Embryonic facial prominence (tissue), 1 donor: ENCODE results near the gene CARD9.
"Not testable (repeated sequence)": the region's sequence is repeated elsewhere in the genome, so short reads cannot be mapped to it uniquely, and the experiment has no call there.

Experiments used
- DNase-seq: peaks from one replicate; pipeline ENCODE4 v3.0.0-alpha.2; 2016; ENCODE audit errors: extremely low spot score

Gene CARD9

GRCh38 chr9:136363949-136364748 is 9.3 kb downstream of the CARD9 start:
- no peak for DNase-seq

GRCh38 chr9:136363106-136363948 is 10.1 kb downstream of the CARD9 start, which contains the start of gene DNLZ:
Gene DNLZ, minus strand, starts transcription at chr9:136363744. Its CDS starts 30 bp downstream, at chr9:136363714.
- DNase-seq, result peak; percentile 79

DNA sequence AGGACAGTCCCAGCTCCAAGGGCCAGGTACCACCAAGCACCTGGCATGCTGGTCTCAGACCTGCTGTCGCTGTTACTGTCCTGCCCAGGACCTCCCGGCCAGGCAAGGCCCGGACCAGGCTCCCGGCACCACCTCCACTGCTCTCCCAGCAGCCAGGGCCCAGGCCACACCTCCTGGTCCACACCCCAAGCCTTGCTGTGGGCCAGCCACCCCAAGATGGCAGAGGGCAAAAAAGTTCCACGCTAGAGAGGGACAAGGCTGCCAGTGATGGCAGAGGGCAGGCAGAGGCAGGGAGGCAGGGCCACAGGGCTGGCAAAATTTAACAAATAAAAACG is 11.1 kb downstream of the CARD9 start:
- DNase-seq, result no peak

- DNase-seq, result no peak
These were observed 11.6 kb downstream of the CARD9 start for GRCh38 chr9:136361754-136362449.

DNA sequence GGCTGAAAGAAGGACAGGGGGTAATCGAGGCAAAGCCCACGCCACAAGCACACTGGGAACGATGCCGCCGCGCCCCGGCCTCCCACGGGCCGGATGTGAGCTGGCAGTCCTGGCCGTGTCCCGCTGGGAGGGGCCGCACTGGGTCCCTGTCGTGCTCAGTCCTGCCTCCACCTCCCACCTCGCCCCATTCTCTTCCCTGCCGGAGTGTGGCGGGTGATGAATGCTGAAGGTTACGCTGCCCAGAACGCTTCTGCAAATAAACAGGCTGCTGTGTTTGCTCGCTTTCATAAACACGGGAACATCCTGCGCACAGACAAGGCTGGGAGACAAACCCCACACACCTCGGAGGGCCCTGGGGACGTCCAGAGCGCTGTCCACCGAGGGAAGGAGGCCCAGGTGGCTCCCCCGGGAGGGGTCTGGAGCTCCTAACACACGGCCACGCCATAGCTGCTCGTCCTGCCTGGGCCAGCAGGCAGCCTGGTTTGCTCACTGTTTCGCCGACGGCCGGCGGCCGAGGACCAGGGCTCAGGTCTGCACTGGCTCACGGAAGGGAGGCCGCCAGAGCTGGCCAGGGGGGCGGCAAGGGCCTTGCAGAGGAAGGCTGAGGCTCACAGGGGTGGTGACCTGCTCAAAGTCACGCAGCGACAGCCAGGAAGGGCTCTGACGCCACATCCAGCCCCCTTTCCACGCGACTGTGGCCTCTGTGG is 12.3 kb downstream of the CARD9 start:
- DNase-seq, result no peak

DNA sequence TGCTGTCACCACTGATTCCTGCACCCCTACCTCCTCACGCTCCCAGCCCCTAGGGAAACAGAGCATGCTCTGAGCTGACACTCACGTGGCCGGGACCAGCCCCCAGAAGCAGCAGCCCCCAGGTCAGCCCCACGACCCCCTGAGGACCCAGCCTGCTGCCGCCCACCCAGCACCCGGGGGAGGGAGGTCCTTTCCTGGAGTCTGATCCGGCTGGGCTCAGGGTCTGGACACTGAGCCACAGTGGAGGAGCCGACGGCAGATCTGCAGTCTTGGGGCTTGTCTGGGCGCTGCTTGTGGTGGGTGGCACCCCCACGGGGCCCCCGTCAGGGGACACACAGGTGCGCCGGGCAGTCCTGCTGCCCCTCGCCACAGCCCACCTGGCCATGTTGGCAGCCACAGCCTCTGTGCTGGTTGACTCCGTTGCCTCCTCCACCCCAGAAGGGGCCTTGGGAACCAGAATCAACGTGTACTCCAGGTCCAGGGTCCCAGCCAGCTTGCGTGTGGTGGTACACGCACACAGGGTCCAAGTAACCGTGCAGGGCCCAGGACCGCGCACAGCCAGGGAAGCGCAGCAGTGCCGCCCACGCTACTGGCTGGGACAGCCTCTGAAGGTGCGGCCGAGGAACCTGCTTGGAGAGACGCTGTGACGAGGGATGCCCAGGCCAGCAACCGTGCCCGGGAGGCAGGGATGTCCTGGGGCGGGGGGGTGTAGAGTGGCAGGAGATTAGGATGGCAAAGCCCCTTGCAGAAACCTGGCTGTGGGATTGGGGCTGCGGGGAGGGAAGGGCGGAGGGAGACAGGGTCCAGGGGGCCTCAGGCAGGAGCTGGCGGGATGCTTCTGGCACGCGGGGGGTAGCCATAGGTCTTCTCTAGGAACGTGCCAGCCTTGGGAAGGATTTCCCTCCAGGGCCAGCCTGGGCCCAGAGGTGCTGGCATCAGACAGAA is 13.4 kb downstream of the CARD9 start:
- DNase-seq, result no peak

- DNase-seq, result no peak
These were observed 14.6 kb downstream of the CARD9 start for GRCh38 chr9:136358888-136359287.

GRCh38 chr9:136358016-136358415 is 15.5 kb downstream of the CARD9 start:
- DNase-seq, result no peak

DNA sequence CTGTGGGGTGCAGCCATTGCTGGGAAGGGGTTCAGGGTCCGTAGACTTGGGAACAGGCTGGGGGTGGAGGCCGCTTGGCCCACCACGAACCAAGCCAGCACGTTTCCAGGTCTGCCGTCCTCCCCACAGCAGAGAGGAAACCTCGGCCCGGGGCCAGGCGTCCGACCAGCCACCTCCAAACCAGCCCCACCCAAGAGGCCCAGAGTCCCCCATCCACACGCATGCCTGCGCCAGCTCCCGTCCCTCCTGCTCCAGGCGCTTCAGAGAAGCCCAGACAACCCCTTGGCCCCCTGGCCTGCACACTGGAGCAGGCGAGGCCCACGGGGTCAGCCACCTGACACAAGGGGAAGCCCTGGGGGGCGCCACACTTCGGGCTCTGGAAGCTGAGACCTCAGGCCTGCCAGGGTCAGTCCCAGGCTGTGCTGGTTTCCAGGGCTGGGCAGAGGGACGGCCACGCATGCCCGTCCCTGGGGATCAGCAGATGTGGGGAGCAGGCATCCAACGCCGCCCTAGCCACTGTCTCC is 16.2 kb downstream of the CARD9 start:
- no peak for DNase-seq

DNA sequence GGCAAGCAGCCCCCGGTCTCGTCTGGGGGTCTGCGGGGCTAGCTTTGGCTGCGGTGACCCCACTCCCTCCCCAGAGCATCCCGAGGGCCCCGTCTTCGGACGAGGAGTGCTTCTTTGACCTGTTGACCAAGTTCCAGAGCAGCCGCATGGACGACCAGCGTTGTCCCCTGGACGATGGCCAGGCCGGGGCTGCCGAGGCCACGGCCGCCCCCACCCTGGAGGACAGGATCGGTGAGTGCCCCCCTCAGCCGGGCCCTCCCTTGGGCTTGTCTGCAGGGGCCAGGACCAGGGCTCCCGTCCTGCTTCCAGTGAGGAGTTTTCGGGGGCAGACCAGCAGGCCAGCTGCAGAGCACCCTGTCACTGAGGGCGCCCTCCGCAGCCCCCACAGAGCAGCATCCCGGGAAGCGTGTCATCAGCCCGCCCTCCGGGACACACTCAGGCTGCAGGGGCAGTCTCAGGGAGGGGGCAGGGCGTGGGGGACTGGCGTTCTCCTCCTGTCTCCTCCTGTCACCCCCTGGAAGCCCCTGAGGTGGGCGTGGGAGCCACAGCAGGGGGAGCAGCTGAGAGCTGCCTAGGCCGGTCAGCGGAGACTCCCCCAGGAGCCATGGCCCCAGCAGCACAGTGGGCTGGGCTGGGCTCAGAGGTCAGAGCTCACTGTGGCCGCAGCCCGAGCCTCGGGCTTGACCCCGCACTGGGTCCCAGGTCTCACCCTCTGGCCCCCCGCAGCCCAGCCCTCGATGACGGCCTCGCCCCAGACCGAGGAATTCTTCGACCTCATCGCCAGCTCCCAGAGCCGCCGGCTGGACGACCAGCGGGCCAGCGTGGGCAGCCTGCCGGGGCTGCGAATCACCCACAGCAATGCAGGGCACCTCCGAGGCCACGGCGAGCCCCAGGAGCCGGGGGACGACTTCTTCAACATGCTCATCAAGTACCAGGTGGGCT is 17.6 kb downstream of the CARD9 start:
- DNase-seq, result no peak

DNA sequence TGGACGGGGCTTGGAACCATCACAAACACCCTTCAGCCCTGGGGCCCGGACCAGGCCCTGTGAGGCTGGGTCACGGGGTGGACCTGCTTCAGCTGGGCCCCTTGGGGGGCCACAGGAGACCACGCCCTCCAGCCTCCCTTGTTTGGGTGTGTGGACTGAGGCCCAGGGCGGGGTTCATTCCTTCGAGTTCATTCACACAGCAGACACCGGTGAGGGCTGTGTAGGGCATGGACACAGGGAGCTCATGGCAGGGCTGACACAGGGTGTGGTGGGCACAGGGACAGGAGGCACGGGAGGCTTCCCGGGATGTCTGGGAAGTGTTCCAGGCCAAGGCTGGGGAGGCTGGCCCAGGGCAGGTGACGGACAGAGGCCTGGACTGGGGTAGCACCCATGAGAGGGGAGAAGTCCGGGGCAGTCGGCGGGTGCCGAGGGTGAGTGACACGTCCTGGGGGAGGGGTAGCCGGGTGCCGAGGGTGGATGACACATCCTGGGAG is 18.8 kb downstream of the CARD9 start:
- DNase-seq, result no peak

DNA sequence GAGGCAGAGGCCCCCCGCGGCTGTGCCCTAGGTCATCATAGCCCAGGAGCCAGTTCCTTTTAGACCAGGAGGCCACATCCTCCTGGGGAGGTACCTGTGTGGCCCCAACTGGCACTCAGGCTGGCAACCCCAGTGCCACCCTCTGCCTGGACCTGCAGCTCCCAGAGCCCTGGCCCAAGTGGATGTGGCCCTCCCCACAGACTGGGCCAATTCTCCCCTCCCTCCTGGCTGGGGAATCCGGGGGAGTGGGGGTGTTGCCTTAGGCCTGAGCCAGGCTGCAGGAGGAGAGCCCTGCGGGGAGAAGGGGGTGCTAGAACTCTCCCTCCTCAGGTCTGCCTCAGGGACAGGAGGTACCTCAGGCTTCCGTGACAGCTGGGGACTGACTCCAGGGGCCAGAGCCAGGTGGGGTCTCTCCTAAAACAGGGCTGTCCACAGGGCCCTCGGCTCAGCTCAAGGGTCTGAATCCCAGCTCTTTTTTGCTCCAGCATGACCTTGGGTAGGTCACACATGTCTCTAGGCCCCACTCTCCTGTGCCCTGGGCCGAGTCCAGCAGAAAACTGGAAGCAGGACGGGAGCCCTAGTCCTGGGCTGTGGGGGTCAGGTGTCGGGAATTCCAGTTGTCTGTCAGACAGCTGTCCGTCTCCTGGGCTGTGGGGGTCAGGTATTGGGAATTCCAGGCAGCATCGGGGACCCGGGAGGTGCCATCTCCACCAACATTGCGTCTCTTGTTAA is 19.5 kb downstream of the CARD9 start:
- no peak for DNase-seq

DNA sequence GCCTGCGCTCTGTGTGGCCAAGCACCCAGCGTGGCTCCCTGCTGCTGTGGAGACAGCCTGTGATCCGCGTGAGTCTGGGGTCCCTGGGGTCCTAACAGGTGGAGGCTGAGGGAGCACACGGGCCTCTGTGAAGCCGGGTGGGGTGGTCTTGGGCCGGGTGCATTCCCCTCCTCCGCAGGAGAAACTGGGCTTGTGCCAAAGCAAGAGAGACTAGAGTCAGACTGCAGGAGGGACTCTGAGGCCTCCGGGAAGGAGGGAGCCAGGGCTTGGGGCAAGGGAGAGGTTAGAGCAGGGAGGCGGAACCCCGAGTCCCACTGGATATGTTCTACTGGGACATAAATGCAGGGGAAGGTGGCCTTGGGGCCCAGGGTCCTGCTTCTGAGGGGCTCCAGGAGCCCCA is 20.4 kb downstream of the CARD9 start:
- no peak for DNase-seq

GRCh38 chr9:136352682-136353081 is 20.8 kb downstream of the CARD9 start:
- no peak for DNase-seq

GRCh38 chr9:136351868-136352267 is 21.6 kb downstream of the CARD9 start:
- DNase-seq, result not testable (repeated sequence)

GRCh38 chr9:136351252-136351800 is 22.1 kb downstream of the CARD9 start:
- no peak for DNase-seq

GRCh38 chr9:136349546-136349945 is 23.9 kb downstream of the CARD9 start:
- DNase-seq, result no peak

DNA sequence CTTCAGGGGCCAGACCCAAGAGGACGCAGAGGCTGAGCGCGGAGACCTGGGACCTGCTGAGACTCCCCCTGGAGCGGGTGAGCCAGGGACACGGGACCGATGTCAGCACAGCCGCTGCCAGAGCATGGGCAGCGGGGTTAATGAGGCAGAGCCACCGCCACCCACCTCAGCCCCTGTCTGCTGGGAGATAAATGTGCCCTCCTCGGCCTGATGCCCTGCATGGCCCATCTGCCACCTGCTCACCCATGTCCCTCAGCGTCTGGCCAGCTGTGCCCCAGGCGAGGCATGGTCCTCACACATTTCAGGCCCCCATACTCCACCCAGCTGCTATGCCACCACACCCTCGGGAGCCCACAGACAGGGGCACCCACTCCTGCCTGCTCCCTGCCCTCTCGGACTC is 24.8 kb downstream of the CARD9 start:
- no peak for DNase-seq
